Parathyroid adenoma (tissue), 2 donors: ENCODE data around the gene IRAK2.

ENCODE experiments used
- H2AFZ ChIP-seq: fragments of 300-600 bp; sonication (generic); one replicate; pipeline ENCODE4 v1.7.0; 2017; ENCODE audit warnings: antibody characterized with exemption, mild to moderate bottlenecking
- H3K27ac ChIP-seq: fragments of 300-600 bp; sonication (generic); one replicate; pipeline ENCODE4 v1.7.0; 2017
- H3K27me3 ChIP-seq: fragments of 300-600 bp; sonication (generic); one replicate; pipeline ENCODE4 v1.7.0; 2017; ENCODE audit warnings: low read length; ENCODE audit not compliant: control insufficient read depth, insufficient read depth
- H3K36me3 ChIP-seq: fragments of 300-600 bp; sonication (generic); one replicate; pipeline ENCODE4 v1.7.0; 2017; ENCODE audit warnings: low read length; ENCODE audit not compliant: control insufficient read depth, insufficient read depth
- H3K4me1 ChIP-seq: fragments of 300-600 bp; sonication (generic); one replicate; pipeline ENCODE4 v1.7.0; 2017; ENCODE audit warnings: control low read depth
- H3K4me2 ChIP-seq: fragments of 300-600 bp; sonication (generic); one replicate; pipeline ENCODE4 v1.7.0; 2017; ENCODE audit warnings: low read length
- H3K4me3 ChIP-seq: fragments of 300-600 bp; sonication (generic); one replicate; pipeline ENCODE4 v1.7.0; 2017; ENCODE audit warnings: low read depth, low read length
- H3K79me2 ChIP-seq: fragments of 300-600 bp; sonication (generic); one replicate; pipeline ENCODE4 v1.7.0; 2017; ENCODE audit warnings: control low read depth
- H3K9ac ChIP-seq: fragments of 300-600 bp; sonication (generic); one replicate; pipeline ENCODE4 v1.7.0; 2017; ENCODE audit warnings: mild to moderate bottlenecking
- H3K9me3 ChIP-seq: fragments of 300-600 bp; sonication (generic); one replicate; pipeline ENCODE4 v1.7.0; 2017; ENCODE audit warnings: low read length; ENCODE audit not compliant: control insufficient read depth
- TF ChIP-seq, protein P1 (sequence below): fragments of 300-600 bp; sonication (generic); IDR thresholded peaks from one replicate; pipeline ENCODE4 v1.7.0; 2017; ENCODE audit warnings: antibody characterized with exemption, mild to moderate bottlenecking
- donor health status: primary hyperparathyroidism.

Gene IRAK2

DNA sequence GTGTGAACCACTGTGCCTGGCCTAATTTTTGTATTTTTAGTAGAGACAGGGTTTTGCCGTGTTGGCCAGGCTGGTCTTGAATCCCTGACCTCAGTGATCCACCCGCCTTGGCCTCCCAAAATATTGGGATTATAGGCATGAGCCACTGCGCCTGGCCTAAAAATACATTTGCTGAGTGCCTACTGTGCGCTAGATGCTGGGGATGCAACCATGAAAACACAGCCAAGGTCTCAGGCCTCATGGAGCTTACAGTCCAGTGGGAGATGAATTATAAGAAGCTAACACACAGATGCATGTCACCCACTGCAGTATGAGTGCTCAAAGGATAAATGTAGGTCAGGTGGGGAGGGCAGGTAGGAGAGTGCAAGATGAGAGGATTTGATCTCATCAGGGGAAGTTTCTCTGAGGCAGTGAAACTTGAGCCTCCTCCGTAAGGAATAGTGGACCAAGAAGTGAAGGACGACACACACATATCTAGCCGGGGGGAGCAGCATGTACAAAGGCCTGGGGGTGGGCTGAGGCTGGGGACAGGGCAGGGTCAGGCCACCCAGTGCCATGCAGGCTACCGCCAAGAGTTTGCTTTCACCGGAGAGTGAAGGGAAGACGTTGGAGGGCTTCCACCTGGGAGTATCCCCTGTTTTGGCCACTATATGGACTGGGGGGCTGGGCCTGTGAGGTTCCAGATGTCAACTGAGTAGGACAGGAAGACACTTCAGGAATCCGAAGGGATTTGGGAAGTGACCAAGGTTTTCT is 24.3 kb downstream of the IRAK2 start:
- Histone ChIP-seq H3K4me2 (no peak overlapping the region), H3K27ac (peak overlapping the region; percentile 34), H3K4me3 (no peak overlapping the region), H3K36me3 (no peaks in the 10 kb centered on the region), H3K9me3 (no peaks in the 10 kb centered on the region), H3K9ac (no peak overlapping the region), H2AFZ (no peak overlapping the region), H3K79me2 (no peaks in the 10 kb centered on the region), H3K27me3 (no peaks in the 10 kb centered on the region), H3K4me1 (peaks cover 4% of the 10 kb centered on the region)
- TF ChIP-seq, protein P1, sequence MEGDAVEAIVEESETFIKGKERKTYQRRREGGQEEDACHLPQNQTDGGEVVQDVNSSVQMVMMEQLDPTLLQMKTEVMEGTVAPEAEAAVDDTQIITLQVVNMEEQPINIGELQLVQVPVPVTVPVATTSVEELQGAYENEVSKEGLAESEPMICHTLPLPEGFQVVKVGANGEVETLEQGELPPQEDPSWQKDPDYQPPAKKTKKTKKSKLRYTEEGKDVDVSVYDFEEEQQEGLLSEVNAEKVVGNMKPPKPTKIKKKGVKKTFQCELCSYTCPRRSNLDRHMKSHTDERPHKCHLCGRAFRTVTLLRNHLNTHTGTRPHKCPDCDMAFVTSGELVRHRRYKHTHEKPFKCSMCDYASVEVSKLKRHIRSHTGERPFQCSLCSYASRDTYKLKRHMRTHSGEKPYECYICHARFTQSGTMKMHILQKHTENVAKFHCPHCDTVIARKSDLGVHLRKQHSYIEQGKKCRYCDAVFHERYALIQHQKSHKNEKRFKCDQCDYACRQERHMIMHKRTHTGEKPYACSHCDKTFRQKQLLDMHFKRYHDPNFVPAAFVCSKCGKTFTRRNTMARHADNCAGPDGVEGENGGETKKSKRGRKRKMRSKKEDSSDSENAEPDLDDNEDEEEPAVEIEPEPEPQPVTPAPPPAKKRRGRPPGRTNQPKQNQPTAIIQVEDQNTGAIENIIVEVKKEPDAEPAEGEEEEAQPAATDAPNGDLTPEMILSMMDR: no peak

- Histone ChIP-seq H2AFZ (no peak overlapping the region), H3K79me2 (no peaks in the 10 kb centered on the region), H3K4me1 (peaks cover 4% of the 10 kb centered on the region), H3K27ac (peak overlapping the region; percentile 34), H3K27me3 (no peaks in the 10 kb centered on the region), H3K36me3 (no peaks in the 10 kb centered on the region), H3K9ac (no peak overlapping the region), H3K4me3 (no peak overlapping the region), H3K9me3 (no peaks in the 10 kb centered on the region), H3K4me2 (no peak overlapping the region)
- TF ChIP-seq, protein P1: no peak
These were observed 25.0 kb downstream of the IRAK2 start for GRCh38 chr3:10189557-10190354.

- H3K4me2 ChIP-seq: no peak overlapping the region
- TF ChIP-seq, protein P1: no peak
- H3K9ac ChIP-seq: no peak overlapping the region
- no peaks in the 10 kb centered on the region for H3K79me2 ChIP-seq
- no peaks in the 10 kb centered on the region for H3K36me3 ChIP-seq
- H2AFZ ChIP-seq: no peak overlapping the region
- peaks cover 4% of the 10 kb centered on the region for H3K4me1 ChIP-seq
- no peak overlapping the region for H3K4me3 ChIP-seq
- no peak overlapping the region for H3K27ac ChIP-seq
- no peaks in the 10 kb centered on the region for H3K27me3 ChIP-seq
- H3K9me3 ChIP-seq: no peaks in the 10 kb centered on the region
These were observed 28.4 kb downstream of the IRAK2 start for GRCh38 chr3:10192953-10193691.

DNA sequence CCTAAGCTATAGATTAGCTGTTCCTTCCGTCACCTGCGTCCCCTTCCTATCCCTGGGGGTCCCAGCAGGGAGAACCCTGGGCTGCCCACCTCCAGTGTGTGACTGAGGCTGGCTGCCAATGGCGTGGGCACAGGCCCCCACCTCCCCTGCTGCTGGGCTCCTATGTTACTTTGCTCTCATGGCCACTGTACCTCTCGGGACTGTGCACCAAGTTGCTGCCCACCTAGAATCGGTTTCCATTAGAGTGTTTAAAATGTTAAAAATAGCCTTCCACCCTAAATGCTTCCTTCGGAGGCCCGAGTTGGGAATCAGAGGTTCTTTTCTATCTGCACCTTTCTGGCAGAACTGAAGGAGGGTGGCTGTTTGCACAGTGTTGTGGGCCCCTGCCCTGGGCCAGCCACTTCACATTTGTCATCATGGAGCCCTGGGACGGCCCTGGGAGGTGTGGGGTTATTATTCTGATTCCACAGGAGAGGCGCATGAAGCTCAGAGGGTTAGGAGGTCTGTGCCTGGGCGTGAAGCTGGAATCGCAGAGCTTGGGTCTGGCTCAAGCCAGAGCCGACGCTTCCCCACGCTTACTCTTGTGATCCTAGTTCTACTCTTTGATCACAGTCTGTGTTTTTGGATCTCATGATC is 29.1 kb downstream of the IRAK2 start:
- Histone ChIP-seq H3K79me2 (no peaks in the 10 kb centered on the region), H3K4me2 (no peak overlapping the region), H3K36me3 (no peaks in the 10 kb centered on the region), H3K4me1 (peaks cover 5% of the 10 kb centered on the region), H2AFZ (no peak overlapping the region), H3K27ac (no peak overlapping the region), H3K9me3 (no peaks in the 10 kb centered on the region), H3K27me3 (no peaks in the 10 kb centered on the region), H3K4me3 (no peak overlapping the region), H3K9ac (no peak overlapping the region)
- TF ChIP-seq, protein P1: no peak
